Heart right ventricle (tissue), 16 donors: ENCODE data around the gene PEX10. TPM values are rescaled to one million over a fixed set of nuclear protein-coding genes. Genes with fewer than 3 reads are reported as not detected.
A peak's percentile ranks its signal among the peaks of the same experiment; 100 is the strongest.

Source experiments
- ATAC-seq, 8 donors: fragments of 200-7000 bp; cut with Tn5 transposase; one replicate each; pipeline ENCODE4 v1.9.1; 2020; ENCODE audit warnings: mild to moderate bottlenecking in 8 of 8, moderate library complexity in 8 of 8, moderate number of reproducible peaks in 1 of 8
- DNase-seq, 2 donors: peaks; one replicate each; pipeline ENCODE4 v3.0.0-alpha.2; 2020
- H3K27ac ChIP-seq, 10 donors: fragments of 200-600 bp; sonication (generic) in 2 of 10; one replicate each; pipeline versions ENCODE4 v1.5.0 to v1.8.0; 2020 to 2022; ENCODE audit warnings: mild to moderate bottlenecking in 3 of 10
- H3K27me3 ChIP-seq, 7 donors: fragments of 200-600 bp; one replicate each; pipeline ENCODE4 v1.8.0; 2021 to 2022; ENCODE audit warnings: mild to moderate bottlenecking in 2 of 7
- H3K36me3 ChIP-seq, 9 donors: fragments of 200-600 bp; sonication (generic) in 1 of 9; one replicate each; pipeline versions ENCODE4 v1.5.0 to v1.8.0; 2020 to 2022; ENCODE audit warnings: mild to moderate bottlenecking in 2 of 9
- H3K4me1 ChIP-seq, 9 donors: fragments of 200-600 bp; sonication (generic) in 1 of 9; one replicate each; pipeline versions ENCODE4 v1.5.0 to v1.8.0; 2020 to 2022; ENCODE audit warnings: mild to moderate bottlenecking in 4 of 9
- H3K4me3 ChIP-seq, 10 donors: fragments of 200-600 bp; sonication (generic) in 2 of 10; one replicate each; pipeline versions ENCODE4 v1.5.0 to v1.8.0; 2020 to 2022; ENCODE audit warnings: mild to moderate bottlenecking in 7 of 10, moderate library complexity in 2 of 10
- H3K9me3 ChIP-seq, 11 donors: fragments of 200-600 bp in 10 of 11; sonication (generic) in 2 of 11; one replicate each; pipeline versions ENCODE4 v1.5.0 to v1.8.0; 2013 to 2022; ENCODE audit warnings: mild to moderate bottlenecking in 2 of 11, control low read depth in 1 of 11, moderate library complexity in 1 of 11
- CTCF ChIP-seq, 9 donors: fragments of 200-600 bp; sonication (generic) in 2 of 9; IDR thresholded peaks; one replicate each; pipeline versions ENCODE4 v1.5.0 to v1.8.0; 2021 to 2022; ENCODE audit warnings: antibody characterized with exemption in 9 of 9, mild to moderate bottlenecking in 5 of 9, moderate library complexity in 1 of 9
- WGBS, 2 donors: extraction: QIAGEN DNeasy Blood & Tissue Kit; methylation state at CpG; one replicate each; pipeline ENCODE4 v1.1.7; 2013; ENCODE audit warnings: inconsistent platforms in 1 of 2; 5-methylcytosine and 5-hydroxymethylcytosine counted together
- intact Hi-C, 10 donors: fragments of 100-400 bp; cut with DNase I; formaldehyde crosslinking; loops; one replicate each; pipeline versions ENCODE4 v1.11.1 to v1.14.2; 2022
- polyA plus RNA-seq, 2 donors: library from polyadenylated mRNA; stranded (reverse); fragments of 200-250 nt; gene quantifications; one replicate each; pipeline ENCODE4 v1.2.3, GENCODE V29; 2013
- total RNA-seq, 10 donors: library from RNA; stranded (reverse); fragmentation: NEBNext Ultra II Directional in 3 of 10; extraction: Animal tissue kit (Norgen Biotek cat#: 25700) in 3 of 10; gene quantifications; one replicate each; pipeline versions ENCODE4 v1.2.1 to v1.2.4, GENCODE V29; 2021 to 2023
- donor health status: Arrhythmogenic right ventricular cardiomyopathy.
- donor health status: ischemic (EF 13 %, LVEDD 7.1; RV severe dilation, severe dysfunction).
- donor health status: healthy with polysubstance abuse.
- donor health status: DM: no; HTN: yes; CAD: no.
- donor health status: DM: no; HTN: no; CAD: no.
- donor health status: ischemic (EF 25% LVEDD 6.9; RV normal size, moderate dysfunction).
- donor health status: ischemic (EF 25% LVEDD 5.7; RV mildly dilated, moderate dysfunction).
- donor health status: healthy.
- donor health status: DM: yes; HTN: yes; CAD: no.
- donor health status: Ischemic cardiomyopathy.
- donor health status: ischemic (EF 35%, LVEDD 5.7; RV mildly dilated, moderate dysfunction).
- donor health status: nonischemic (EF 11% LVEDD 7.7; RV severe dilation, severe dysfunction).
- donor health status: DM: yes; HTN: yes; CAD: no.
- donor health status: PGD.
- donor health status: ischemic (EF 29% LVEDD 5.4; RV normal size, mild dysfunction).
- donor health status: nonischemic (EF 23%, LVEDD 6.1; RV moderate dilation, normal function).

PEX10 gene
- total and polyA plus RNA-seq, 12 donors: 13.7 to 26.0 (median 18.5) TPM

DNA sequence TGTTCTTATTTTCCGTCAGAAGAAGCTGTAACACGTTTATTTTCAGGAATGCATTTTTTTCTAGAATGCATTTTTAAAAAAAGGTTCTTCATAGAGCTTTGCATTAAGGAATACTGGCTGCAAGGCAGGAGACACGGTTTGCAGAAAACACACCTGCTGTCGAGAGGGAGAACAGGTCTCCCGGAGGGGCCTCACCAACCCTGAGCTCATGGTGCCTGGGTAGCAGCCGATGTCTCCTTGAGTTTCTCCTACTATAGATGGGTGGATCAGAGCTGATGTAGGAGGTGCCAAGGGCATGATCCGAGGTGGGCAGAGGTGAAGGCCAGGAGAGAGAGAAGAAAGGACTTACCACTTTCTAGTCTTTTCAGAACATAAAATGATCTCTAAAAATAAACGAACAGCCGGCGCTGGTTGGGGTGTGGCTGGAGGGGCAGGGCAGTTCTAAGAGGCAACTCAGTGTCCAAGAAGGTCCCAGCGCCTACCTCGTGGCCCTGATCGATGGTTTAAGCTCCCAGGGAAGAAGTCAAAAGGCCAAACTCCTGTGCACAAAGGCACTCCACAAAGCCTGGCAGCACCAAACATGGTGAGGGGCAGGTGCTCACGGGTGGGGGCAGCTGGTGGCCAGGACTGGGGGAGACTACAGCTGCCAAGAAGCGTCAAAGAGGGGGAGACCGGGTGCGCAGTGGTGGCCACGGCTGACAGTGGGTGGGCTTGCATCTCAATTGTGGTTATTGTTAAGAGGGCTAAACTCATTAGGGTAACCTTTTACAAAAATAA, 33.2 kb downstream of the PEX10 start:
- no peaks in the 10 kb centered on the region for H3K36me3 ChIP-seq
- intact Hi-C loops: loop anchor here in 2 of 10 donors (5.0 to 10.0 kb wide), 2 partner anchors 47 to 54 kb away; no protein-coding TSS in a partner anchor
- ATAC-seq: no peak
- no peak overlapping the region for H3K4me3 ChIP-seq
- no peaks in the 10 kb centered on the region for H3K27me3 ChIP-seq
- no peak overlapping the region for H3K27ac ChIP-seq
- no peak for DNase-seq
- H3K9me3 ChIP-seq: no peaks in the 10 kb centered on the region
- peaks cover 4 to 14% (median 12%) of the 10 kb centered on the region in 9 donors for H3K4me1 ChIP-seq
- 90% methylated on average over 18 of the region's 18 CpGs for WGBS, 2 donors
- TF ChIP-seq CTCF (IDR thresholded peaks at IDR 0.05): no peak

DNA sequence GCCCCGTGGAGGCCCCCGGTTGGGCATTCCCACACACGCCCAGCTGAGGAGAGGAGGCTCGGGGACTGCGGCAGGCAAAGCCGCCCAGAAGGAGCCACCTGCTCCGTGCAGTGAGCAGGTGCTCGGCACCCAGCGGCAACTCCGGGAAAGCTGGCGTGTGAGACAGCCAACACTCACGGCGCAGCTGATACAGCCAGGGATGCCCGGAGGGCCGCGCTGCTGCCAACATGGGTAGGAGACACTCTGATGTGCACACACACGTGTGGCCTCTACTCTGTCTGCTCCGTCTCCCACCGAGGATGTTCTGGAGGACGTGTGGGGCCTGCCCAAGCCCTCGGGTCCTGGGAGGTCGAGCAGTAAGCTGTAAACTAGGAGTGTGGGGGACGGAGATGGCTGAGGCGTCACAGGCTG, 33.9 kb downstream of the PEX10 start:
- 91 to 92% methylated on average over 24 of the region's 24 CpGs for WGBS, 2 donors
- Histone ChIP-seq H3K4me1 (peaks cover 4 to 14% (median 12%) of the 10 kb centered on the region in 9 donors), H3K9me3 (no peaks in the 10 kb centered on the region), H3K27me3 (no peaks in the 10 kb centered on the region), H3K4me3 (no peak overlapping the region), H3K27ac (no peak overlapping the region), H3K36me3 (no peaks in the 10 kb centered on the region)
- no peak for DNase-seq
- no peak for ATAC-seq
- no peak for TF ChIP-seq CTCF (IDR thresholded peaks at IDR 0.05)
- intact Hi-C loops: loop anchor here in 2 of 10 donors (5.0 to 10.0 kb wide), 2 partner anchors 46 to 54 kb away; no protein-coding TSS in a partner anchor

GRCh38 chr1:2377751-2378440, 34.5 kb downstream of the PEX10 start:
- no peak for TF ChIP-seq CTCF (IDR thresholded peaks at IDR 0.05)
- Histone ChIP-seq H3K9me3 (no peaks in the 10 kb centered on the region), H3K4me1 (peaks cover 4 to 14% (median 12%) of the 10 kb centered on the region in 9 donors), H3K27ac (no peak overlapping the region), H3K36me3 (no peaks in the 10 kb centered on the region), H3K27me3 (no peaks in the 10 kb centered on the region), H3K4me3 (no peak overlapping the region)
- 90 to 91% methylated on average over 16 of the region's 16 CpGs for WGBS, 2 donors
- ATAC-seq (no peak), DNase-seq (peak in 1 of 2 donors; percentile 7)
- intact Hi-C loops: loop anchor here in 2 of 10 donors (5.0 to 10.0 kb wide), 2 partner anchors 46 to 53 kb away; no protein-coding TSS in a partner anchor

- DNase-seq: peak in 1 of 2 donors; percentile 13
- peaks cover 4 to 13% (median 11%) of the 10 kb centered on the region in 9 donors for H3K4me1 ChIP-seq
- no peak for TF ChIP-seq CTCF (IDR thresholded peaks at IDR 0.05)
- intact Hi-C loops: loop anchor here in 2 of 10 donors (5.0 to 10.0 kb wide), 2 partner anchors 45 to 52 kb away; no protein-coding TSS in a partner anchor
- no peak overlapping the region for H3K27ac ChIP-seq
- no peak overlapping the region for H3K4me3 ChIP-seq
- WGBS, 2 donors: 81 to 83% methylated on average over 25 of the region's 25 CpGs
- no peak for ATAC-seq
- H3K36me3 ChIP-seq: peaks cover 0 to 3% (median 0%) of the 10 kb centered on the region in 9 donors
- H3K27me3 ChIP-seq: no peaks in the 10 kb centered on the region
- no peaks in the 10 kb centered on the region for H3K9me3 ChIP-seq
Measured at GRCh38 chr1:2376931-2377672, 35.3 kb downstream of the PEX10 start.
